ENCODE data around the gene HRH1. TPM values are rescaled to one million over a fixed set of nuclear protein-coding genes. Genes with fewer than 3 reads are reported as not detected.

Gene HRH1
- total RNA-seq, 4 donors from 2014 or later, result 3.6 to 27.7 (median 6.1) TPM

GRCh38 chr3:11244121-11244677, 89.9 kb downstream of the HRH1 start:
- TF ChIP-seq CTCF (IDR thresholded peaks at IDR 0.05), result no peak
- ATAC-seq (ENCODE audit: low FRiP score), result no peak

GRCh38 chr3:11245276-11245675, 91.0 kb downstream of the HRH1 start:
- TF ChIP-seq CTCF (IDR thresholded peaks at IDR 0.05), result no peak
- no peak for ATAC-seq (ENCODE audit: low FRiP score)
- no peak for DNase-seq (ENCODE audit: low spot score)

More at GRCh38 chr3:11244121-11244677, 89.9 kb downstream of the HRH1 start:
- no peak for DNase-seq (ENCODE audit: low spot score)

GRCh38 chr3:11245827-11246662, 91.8 kb downstream of the HRH1 start:
- ATAC-seq (ENCODE audit: low FRiP score) (peak; percentile 27), DNase-seq (ENCODE audit: low spot score) (no peak)
- TF ChIP-seq CTCF (IDR thresholded peaks at IDR 0.05), result no peak

- no peak for TF ChIP-seq CTCF (IDR thresholded peaks at IDR 0.05)
- DNase-seq (ENCODE audit: low spot score), result no peak
- no peak for ATAC-seq (ENCODE audit: low FRiP score)
Measured at GRCh38 chr3:11246663-11246970, 92.3 kb downstream of the HRH1 start.

GRCh38 chr3:11247362-11247761, 93.1 kb downstream of the HRH1 start:
- TF ChIP-seq CTCF (IDR thresholded peaks at IDR 0.05), result no peak
- DNase-seq (ENCODE audit: low spot score) (no peak), ATAC-seq (ENCODE audit: low FRiP score) (no peak)

GRCh38 chr3:11248596-11248995, 94.3 kb downstream of the HRH1 start:
- ATAC-seq (ENCODE audit: low FRiP score), result no peak
- TF ChIP-seq CTCF (IDR thresholded peaks at IDR 0.05), result no peak
- no peak for DNase-seq (ENCODE audit: low spot score)

Data from omental fat pad (tissue), 4 donors.